ENCODE measurements around the gene ZFYVE28.

The ZFYVE28 gene

DNA sequence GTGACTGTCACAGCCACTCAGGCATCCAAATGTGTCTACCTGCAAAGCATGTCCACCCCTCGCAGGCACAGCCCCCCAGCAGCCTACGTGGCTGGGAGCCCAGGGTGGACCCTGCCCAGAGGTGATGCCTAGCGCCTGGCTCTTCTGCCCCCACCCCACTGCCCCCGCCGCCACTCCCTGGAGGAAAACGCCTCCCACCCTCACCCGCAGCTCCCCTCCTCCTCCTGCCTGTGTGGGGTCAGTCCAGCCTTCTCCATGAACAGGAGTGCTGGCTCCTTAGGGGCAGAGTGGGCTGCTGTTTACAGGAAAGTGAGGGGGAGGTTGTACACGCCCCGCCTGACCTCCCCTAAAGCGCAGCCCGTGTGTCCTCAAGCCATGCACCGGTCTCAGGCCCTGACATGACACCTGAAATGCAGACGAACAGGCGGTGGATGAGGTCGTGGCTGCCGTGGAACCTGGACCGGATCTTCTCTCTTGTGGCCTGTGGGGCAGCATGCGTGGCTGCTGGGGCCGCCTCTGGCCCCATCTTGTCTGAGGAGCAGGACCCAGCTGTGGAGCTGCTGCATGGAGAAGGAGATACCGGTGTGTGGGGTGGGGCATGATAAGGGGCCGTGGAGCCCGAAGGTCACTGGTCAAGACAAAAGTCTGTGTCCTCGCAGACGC is 144.7 kb downstream of the ZFYVE28 start:
- TF ChIP-seq, protein P1, sequence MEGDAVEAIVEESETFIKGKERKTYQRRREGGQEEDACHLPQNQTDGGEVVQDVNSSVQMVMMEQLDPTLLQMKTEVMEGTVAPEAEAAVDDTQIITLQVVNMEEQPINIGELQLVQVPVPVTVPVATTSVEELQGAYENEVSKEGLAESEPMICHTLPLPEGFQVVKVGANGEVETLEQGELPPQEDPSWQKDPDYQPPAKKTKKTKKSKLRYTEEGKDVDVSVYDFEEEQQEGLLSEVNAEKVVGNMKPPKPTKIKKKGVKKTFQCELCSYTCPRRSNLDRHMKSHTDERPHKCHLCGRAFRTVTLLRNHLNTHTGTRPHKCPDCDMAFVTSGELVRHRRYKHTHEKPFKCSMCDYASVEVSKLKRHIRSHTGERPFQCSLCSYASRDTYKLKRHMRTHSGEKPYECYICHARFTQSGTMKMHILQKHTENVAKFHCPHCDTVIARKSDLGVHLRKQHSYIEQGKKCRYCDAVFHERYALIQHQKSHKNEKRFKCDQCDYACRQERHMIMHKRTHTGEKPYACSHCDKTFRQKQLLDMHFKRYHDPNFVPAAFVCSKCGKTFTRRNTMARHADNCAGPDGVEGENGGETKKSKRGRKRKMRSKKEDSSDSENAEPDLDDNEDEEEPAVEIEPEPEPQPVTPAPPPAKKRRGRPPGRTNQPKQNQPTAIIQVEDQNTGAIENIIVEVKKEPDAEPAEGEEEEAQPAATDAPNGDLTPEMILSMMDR (IDR thresholded peaks at IDR 0.05): no peak
- Mint-ChIP-seq H3K27ac (peak overlapping the region; percentile 48), H3K4me1 (peaks cover 42% of the 10 kb centered on the region), H3K9me3 (no peaks in the 10 kb centered on the region), H3K36me3 (ENCODE audit: low read depth) (no peaks in the 10 kb centered on the region), H3K27me3 (ENCODE audit: low read depth, poor library complexity) (peaks cover 5% of the 10 kb centered on the region), H3K4me3 (no peak overlapping the region)
- DNase-seq: no peak

DNA sequence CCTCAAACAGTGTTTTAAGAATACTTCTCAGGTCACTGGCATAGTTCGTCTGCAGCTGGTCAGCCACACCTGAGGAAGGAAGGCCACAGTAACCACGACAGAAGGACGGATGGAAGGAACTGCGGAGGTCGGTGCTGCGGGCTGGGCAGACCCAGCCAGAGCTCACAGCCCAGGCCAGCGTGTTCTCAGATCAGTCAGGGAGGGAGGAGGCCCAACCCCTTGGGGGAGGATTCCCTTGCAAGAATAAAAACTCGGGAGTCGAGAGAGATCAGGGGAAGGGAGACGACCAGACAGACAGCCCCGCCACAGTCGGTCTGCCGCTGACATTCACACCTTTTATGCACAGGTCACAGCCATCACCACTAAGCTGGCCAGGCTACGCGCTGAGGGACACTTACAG is 145.2 kb downstream of the ZFYVE28 start:
- Mint-ChIP-seq H3K4me3 (no peak overlapping the region), H3K9me3 (no peaks in the 10 kb centered on the region), H3K36me3 (ENCODE audit: low read depth) (no peaks in the 10 kb centered on the region), H3K27ac (no peak overlapping the region), H3K27me3 (ENCODE audit: low read depth, poor library complexity) (peaks cover under 1% of the 10 kb centered on the region), H3K4me1 (peaks cover 44% of the 10 kb centered on the region)
- TF ChIP-seq, protein P1 (IDR thresholded peaks at IDR 0.05): no peak
- DNase-seq: no peak

DNA sequence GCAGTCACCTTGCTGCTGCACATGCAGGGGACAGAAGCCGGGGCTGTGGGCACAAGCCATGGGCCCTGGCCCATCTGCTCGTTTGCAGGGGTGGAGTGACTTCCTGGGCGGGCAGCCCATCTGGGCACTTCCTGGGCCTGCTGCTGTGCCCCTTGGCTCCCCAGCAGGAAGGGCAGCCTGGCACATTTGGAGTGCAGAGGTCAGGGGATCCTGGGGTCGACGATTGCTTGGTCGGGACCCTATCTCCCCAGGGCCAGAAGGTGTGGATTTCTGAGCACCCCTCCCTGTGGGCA is 145.7 kb downstream of the ZFYVE28 start:
- H3K4me1 Mint-ChIP-seq: peaks cover 44% of the 10 kb centered on the region
- TF ChIP-seq, protein P1 (IDR thresholded peaks at IDR 0.05): no peak
- H3K27me3 Mint-ChIP-seq (ENCODE audit: low read depth, poor library complexity): no peaks in the 10 kb centered on the region
- no peak for DNase-seq
- H3K4me3 Mint-ChIP-seq: no peak overlapping the region
- H3K27ac Mint-ChIP-seq: no peak overlapping the region
- H3K36me3 Mint-ChIP-seq (ENCODE audit: low read depth): no peaks in the 10 kb centered on the region
- H3K9me3 Mint-ChIP-seq: no peaks in the 10 kb centered on the region

DNA sequence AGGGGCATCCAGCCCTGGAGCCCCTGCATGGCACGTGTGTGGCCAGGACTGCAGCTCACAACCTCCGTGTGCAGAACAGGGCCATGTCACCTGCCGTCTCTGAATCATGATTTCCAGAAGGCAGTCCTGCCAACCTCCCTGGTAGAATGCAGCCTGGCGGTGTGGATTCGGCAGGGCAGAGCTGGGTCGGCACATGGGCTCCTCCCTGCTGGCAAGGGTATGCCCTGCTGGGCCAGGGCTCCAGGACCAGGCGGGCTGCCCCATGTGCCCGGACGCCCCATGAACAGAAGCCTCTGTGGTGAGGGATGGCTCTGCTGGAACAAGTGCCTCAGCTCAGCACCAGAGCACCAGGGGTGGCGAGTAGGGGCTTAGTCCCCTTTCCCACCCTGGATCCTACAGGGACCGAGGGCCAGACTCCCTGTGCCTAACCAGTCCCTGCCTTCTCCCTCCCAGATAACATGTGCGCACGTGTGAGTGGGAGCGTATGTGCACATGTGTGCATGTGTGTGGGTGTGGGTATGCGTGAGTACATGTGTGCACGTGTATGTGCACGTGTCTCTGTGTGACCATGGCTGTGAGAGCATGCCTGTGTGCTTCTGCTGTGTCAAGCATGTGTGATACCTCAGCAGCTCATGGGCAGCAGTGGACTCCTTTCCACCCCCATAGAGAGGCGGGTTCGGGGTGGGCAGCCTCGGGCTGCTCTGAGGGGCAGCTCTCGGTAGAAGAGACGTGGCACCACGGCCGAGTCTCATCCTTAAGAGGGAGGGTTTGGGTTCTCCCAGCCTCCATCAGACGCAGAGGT is 146.2 kb downstream of the ZFYVE28 start:
- no peak for DNase-seq
- no peak overlapping the region for H3K4me3 Mint-ChIP-seq
- TF ChIP-seq, protein P1 (IDR thresholded peaks at IDR 0.05): no peak

DNA sequence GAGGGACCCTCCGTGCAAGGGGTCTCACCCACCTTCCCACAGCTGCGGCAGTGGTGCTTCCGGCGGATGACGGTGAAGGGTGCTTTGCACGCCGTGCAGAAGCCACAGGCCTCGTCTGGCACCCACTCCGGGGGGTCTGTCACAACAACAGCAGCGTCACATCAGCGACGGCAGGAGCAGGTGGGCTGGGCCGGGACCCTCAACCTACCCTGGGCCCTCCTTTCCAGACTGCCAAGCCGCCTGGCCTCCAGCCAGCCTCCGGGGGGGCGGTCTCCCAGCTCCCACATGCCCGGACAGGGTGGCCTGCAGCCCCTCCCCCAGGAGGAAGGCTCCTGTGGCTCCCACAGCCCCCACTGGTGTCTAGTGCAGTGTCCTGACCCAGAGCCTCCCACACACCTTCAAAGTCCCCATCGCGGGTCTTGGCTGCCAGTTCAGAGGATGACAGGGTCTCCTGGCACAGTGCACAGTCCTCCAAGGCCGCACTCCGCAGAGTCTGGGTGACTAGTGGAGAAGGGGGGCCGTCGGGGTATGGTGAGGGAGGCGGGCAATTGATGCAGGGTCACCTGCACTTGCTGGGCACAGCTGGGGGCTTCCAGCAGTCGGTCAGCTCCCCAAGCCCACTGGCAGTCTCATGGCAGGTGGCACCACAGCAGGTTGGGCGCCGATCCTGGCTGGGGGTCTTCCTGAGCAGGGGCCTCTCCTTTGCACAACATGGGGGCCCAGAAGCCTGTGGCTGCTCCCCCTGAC is 147.0 kb downstream of the ZFYVE28 start:
- H3K27me3 Mint-ChIP-seq (ENCODE audit: low read depth, poor library complexity): no peaks in the 10 kb centered on the region
- H3K27ac Mint-ChIP-seq: no peak overlapping the region
- no peak overlapping the region for H3K4me3 Mint-ChIP-seq
- no peak for DNase-seq
- no peaks in the 10 kb centered on the region for H3K9me3 Mint-ChIP-seq
- H3K4me1 Mint-ChIP-seq: peaks cover 45% of the 10 kb centered on the region
- no peaks in the 10 kb centered on the region for H3K36me3 Mint-ChIP-seq (ENCODE audit: low read depth)
- TF ChIP-seq, protein P1 (IDR thresholded peaks at IDR 0.05): no peak

More for the DNA sequence above, 146.2 kb downstream of the ZFYVE28 start:
- H3K9me3 Mint-ChIP-seq: no peaks in the 10 kb centered on the region
- H3K4me1 Mint-ChIP-seq: peaks cover 44% of the 10 kb centered on the region
- no peaks in the 10 kb centered on the region for H3K27me3 Mint-ChIP-seq (ENCODE audit: low read depth, poor library complexity)
- no peaks in the 10 kb centered on the region for H3K36me3 Mint-ChIP-seq (ENCODE audit: low read depth)
- H3K27ac Mint-ChIP-seq: no peak overlapping the region
